GM18507 (cell line): ENCODE data around the gene ADCY1.
A peak's percentile ranks its signal among the peaks of the same experiment; 100 is the strongest.
"Not testable (repeated sequence)": the region's sequence is repeated elsewhere in the genome, so short reads cannot be mapped to it uniquely, and the experiment has no call there.

ENCODE experiments used
- DNase-seq: peaks from one replicate; pipeline ENCODE4 v3.0.0; 2011; ENCODE audit warnings: low read depth; ENCODE audit not compliant: insufficient read length; ENCODE audit errors: extremely low spot score
- FAIRE-seq: peaks from 2 replicates; lab custom pipeline; 2011; peaks lifted over from hg19 to GRCh38; lab: Jason Lieb, UNC

Gene ADCY1

DNA sequence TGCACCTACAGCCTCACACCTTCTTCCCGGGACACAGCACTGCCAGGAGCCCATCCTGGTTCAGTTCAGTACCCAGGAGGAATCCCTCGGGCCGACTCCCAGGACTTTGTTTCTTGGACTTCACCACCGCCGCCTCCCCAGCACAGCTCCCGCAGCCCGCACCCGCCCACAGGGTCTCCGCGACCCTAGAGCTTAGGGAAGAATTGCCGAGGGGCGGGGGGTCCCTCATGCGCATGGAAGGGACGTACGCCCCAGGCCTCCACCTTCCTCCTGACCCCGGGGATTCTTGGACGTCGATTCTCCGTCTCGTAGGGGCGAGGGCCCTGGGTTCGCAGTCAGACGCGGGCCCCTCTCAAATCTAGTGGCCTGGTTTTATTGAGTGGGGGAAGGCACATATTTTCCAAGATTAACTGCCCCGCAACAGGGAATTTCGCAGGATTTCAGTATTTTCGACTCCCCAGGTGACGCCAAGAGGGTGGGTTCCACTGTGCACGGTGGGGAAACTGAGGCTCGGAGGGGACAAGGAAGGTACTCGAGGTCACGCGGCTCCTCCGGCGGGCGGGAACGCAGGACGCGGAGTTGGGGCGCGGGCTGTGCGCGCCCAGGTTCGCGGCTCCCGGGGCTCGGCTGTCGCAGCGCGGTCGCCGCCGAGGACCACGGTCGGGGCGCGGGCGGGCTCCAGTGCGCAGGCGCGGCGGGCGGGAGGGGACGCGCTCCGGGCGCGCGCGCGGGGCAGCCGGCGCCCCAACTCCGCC lies at the start of gene ADCY1:
Gene ADCY1 (plus strand): TSS at position 708 of the 755 bp plus-strand sequence. CDS start 176 bp downstream, outside the sequence.
- peak; percentile 42 for DNase-seq

DNA sequence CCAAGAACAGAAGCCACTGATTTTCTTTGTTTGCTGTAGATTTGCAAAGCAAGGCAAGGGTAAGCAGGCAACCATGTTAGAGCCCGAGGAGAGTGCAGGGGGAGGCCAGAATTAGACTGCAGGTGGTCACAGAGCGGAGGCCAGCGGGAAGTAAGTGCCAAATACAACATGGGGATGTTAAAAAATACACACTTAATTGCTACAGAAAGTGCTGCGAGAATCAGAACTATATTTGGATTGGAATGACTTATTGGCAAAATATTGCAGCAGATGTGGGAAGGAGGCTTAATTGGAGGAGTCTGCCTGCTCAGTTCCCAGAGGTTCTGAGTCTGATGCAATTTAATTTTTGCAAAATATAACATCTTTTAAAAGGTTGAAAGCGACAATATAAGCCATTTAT lies 49.7 kb upstream of the ADCY1 start:
- FAIRE-seq (no peak), DNase-seq (no peak)

More for the DNA sequence above, at the start of gene ADCY1:
- FAIRE-seq, result no peak

DNA sequence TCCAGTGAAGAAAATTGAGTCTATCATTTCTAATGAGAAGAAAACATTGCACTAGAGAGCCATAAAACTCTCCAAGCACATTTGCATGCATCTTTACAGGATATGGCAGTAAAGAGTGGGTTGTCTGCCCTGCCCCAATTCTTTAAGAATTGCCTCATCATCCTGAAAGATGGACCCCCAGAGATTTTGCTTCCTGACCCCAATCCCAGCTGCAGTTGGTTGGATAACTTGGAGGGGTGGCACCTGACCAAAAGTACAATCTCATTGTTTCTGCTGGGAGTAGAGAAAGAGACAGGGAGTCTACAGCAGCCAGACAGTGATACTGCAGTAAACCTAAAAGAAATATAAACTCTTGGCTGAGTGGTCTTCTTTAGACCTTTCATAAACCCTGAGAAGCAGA lies 49.1 kb upstream of the ADCY1 start:
- no peak for DNase-seq
- no peak for FAIRE-seq

DNA sequence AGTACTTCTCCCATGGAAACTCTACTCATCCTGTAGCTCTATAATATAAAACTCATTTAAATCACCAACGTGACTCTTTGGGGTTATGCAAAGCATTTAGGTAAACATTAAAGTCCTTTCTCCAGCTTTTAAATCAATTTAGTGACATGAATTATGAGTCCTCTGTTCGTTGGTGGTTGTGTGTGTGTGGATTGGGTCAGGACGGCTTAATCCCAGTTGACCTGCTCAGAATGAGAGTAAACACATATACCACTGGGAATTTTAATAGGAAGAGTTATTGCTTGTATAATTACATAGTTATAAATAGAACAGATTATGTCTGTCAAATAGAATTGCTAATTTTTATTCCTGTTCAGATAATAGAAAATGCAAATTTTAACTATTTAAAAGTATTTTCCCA lies 30.7 kb upstream of the ADCY1 start:
- DNase-seq (no peak), FAIRE-seq (no peak)

DNA sequence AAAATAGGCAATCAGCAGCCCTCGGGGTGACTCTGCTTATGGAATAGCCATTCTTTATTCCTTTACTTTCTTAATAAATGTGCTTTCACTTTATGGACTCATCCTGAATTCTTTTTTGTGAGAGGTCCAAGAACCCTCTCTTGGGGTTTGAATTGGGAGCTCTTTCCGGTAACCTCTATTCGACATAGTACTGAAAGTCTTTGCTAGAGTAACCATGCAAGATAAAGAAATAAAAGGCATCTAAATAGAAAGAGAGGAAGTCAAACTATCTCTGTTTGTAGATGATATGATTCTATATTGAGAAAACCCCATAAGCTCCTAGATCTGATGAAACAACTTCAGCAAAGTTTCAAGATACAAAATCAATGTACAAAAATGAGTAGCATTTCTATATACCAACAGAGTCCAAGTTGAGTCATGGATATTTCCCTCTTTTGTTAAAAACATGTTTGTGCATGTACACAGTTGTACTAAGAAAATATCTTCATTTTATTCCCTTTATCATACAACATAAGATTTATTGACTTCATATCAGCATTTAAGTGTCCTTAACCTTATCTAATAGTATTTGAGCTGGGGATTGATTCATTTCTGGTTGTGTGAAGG lies 29.0 kb upstream of the ADCY1 start:
- DNase-seq, result not testable (repeated sequence)
- FAIRE-seq, result peak; percentile 29

DNA sequence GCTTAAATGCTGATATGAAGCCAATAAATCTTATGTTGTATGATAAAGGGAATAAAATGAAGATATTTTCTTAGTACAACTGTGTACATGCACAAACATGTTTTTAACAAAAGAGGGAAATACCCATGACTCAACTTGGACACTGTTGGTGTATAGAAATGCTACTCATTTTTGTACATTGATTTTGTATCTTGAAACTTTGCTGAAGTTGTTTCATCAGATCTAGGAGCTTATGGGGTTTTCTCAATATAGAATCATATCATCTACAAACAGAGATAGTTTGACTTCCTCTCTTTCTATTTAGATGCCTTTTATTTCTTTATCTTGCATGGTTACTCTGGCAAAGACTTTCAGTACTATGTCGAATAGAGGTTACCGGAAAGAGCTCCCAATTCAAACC lies 25.3 kb upstream of the ADCY1 start:
- FAIRE-seq, result peak; percentile 31
- not testable (repeated sequence) for DNase-seq

DNA sequence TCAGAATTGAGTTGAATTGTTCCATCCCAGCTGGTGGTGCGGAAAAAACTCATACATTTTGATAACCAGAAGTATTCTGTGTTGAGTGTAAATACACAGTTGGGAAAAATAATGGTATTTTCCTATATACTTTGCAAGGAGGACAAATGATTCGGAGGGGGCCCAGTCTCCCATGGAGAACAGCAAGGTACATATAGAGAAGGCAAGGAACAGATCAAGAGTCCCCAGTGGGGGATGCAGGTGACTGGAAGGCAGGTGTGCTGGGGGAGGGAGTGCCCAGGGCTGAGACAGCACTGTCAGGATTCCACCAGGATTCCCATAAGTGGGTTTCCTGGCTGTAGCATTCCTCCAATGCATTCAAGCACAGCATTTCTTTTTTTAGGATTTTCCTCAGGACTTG lies 10.8 kb upstream of the ADCY1 start:
- DNase-seq (no peak), FAIRE-seq (no peak)

DNA sequence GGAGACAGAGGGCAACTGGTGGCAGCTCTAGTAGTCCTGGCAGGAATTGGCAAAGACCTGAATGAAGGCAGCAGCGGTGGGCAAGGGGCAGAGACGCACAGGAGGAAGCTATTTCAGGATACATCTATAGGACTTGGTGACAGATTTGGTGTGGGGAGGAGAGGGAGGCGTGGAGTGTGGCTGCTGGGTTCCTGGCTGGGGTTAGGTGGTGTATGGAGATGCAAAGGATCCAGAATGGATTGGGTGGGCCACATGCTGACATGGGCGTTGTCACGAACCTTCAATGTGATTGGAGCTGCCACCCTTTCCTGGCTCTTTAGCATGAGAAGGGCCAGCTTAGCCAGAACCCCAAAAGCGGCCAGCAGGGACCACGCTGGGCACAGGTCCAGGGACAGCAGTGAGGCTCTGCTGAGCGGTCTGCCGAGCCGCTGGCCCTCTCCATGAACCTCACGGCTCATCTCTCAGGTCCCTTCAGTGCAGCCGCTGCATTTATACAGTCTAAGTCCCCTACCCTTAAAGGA lies 10.2 kb upstream of the ADCY1 start:
- no peak for DNase-seq
- FAIRE-seq, result no peak

DNA sequence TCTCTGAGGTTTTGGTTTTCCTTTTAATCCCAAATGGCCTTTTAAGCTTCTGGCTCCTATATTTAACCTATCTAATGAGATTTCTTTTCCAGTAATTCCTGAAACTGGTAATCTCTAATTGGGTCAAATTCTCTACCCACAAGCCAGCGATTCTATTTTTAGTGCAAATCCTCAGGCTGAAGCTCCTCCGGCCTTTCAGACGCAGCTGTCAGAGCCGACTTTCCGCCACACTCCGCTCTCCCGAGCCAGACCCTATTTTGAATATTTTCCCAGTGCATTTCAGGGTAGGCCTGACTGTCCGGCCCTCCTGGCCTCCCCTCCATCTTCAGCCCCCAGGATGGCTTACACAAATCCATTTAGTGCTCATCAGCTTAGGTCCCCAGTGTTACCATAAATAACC lies 9.7 kb upstream of the ADCY1 start:
- DNase-seq (no peak), FAIRE-seq (no peak)

DNA sequence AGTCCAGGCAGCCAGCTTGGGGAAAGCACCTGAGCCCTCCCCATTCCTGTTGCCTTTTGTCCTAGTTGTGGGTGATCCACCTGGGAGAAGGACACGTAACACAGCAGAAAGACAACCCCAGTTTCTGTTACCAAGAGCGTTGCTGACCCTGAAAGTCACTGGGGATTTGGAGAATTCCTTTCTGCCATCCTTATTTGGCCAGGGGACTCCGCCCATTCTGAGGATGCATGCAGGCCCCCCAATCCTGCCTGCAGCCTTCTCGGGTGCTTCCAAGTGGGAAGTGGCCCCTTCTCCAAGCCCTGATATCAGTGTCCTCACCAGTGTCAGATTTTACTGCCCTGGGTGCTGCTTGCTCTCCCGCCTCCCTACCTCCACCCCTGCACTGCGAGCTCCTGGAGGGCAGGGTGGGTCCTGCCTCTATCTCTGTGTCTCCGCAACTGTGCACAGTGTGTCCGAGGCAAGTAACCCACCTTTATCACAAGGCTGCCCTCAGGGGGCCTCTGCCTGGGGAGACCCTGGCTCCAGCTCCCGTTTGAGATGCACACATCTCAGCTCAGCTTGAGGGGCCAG lies 9.2 kb upstream of the ADCY1 start:
- no peak for FAIRE-seq

DNA sequence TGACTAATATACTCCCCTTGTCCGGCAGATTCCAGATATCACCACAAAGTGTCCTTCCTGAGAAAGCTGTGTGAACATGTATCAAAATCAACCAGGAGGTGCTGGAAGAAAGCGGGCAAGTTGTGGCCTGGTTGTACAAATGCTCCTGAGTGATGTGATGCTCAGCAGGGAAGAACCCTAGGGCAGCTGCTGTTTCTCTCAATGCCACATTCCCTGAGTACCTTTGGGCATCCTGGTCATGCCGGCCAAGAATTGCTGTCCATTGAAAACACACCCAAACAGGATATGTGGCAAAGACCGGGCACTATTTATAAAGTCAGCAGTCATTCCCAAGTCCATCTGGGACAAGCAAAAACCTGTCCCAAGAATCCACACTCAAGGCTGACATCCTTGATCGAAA lies 7.8 kb upstream of the ADCY1 start:
- FAIRE-seq (no peak), DNase-seq (no peak)

More for the DNA sequence above, 9.2 kb upstream of the ADCY1 start:
- no peak for DNase-seq

DNA sequence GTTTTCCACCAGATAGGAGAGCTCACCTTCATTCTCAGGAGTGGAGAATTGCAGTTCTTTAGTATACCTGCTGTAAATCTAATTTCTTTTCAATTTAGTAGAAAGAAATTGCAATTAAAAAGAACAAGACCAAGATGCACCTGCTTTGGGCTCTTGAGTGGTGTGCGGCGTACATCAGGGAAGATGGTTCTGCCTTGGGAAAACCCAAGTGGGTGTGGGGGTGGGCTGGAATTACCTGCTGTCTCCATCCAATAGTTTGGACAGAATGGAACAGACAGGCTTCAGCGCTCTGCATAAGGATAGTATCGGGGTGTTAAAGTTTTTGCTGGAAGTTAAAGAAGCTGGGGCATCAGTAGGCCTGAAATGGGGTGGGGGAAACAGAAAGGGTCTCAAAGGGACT lies 7.2 kb upstream of the ADCY1 start:
- no peak for FAIRE-seq

DNA sequence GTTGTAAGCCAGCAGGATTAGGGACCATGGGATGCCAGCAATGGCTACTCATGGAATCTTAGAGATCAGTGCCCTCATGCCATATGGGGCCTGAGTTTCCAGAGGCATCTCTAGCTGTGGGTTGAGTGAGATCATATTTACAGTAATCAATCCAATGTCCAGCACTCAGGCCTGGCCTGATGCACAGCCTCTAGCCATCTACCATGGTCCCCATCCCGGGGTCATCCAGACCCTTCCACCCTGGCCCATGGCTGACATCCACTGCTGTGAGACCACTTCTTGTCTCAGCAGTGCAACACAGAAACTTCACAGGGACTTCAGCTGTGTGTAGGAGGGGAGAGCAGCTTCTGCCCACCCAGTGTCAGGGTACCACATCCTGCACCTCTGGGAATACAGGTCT lies 6.5 kb upstream of the ADCY1 start:
- FAIRE-seq (no peak), DNase-seq (no peak)

More for the DNA sequence above, 7.2 kb upstream of the ADCY1 start:
- no peak for DNase-seq

DNA sequence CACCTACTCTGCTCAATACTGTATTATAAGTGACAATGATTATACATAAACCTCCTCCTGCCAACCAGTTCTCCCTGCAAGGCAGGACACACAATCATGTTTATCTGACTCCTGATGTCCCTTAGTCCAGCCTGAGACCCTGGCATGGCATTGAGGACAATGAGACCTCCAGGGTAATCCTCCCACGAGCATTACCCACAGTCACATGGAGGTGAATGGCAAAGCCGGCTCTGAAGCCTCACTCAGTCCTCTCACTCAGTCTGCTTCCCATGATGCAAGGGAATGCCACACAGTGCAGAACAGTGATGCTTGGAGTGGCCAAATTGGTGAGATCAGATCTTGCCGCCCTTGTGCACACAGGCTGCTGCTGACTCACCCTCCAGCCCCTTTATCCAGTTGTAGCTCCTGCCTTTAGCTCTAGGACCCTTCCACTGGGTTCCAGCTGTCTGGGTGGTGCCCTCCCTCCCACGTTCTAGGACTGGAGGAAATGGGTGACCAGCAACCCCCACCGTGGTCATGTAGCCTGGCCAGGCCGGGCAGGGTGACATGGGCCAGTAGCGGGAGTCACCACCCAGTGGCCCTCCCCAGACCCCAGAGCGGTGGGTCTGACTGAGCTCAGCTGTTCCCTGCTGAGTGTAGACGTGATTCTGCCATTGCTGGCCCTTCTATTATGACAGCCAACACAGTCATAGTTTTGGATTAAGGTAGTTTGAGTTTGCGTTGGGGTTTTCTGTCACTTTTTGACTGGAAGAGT lies 5.5 kb upstream of the ADCY1 start:
- DNase-seq, result no peak
- no peak for FAIRE-seq

DNA sequence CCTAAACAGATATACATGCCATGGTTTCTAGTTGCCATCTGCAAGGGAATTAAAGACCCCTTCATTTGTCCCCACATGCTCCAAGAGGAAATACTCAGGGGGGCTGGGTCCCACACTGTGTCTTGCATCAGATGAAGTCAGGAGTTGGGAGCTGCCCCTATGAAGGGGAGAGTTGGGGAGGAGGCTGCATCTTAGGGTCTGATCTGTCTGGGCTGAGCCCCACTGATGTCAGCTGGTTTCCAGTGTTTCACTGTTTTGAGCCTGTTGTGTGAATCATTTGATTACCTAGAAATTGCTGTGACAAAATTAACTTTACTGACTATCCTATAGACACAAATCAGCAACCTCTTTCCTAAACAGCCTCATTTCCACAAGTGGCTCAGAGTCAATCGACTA lies 4.9 kb upstream of the ADCY1 start:
- FAIRE-seq (no peak), DNase-seq (no peak)

DNA sequence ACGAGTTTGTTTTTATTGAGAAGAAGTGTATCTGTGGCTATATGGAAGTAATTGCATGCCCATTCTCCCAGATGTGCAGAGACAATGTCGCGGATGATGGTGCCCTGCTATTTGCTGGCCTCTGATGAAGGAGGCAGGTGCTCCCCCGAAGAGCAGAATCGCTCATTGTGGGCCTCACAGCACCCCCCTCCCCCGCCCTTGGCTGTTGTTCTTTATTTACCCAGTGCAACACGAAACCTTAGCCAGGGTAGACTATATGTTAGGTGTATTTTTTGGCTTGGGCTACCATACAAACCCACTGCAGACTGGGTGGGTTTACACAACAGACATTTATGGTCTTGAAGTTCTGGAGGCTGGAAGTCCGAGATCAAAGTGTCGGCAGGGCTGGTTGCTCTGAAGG lies 3.4 kb upstream of the ADCY1 start:
- DNase-seq (no peak), FAIRE-seq (no peak)

DNA sequence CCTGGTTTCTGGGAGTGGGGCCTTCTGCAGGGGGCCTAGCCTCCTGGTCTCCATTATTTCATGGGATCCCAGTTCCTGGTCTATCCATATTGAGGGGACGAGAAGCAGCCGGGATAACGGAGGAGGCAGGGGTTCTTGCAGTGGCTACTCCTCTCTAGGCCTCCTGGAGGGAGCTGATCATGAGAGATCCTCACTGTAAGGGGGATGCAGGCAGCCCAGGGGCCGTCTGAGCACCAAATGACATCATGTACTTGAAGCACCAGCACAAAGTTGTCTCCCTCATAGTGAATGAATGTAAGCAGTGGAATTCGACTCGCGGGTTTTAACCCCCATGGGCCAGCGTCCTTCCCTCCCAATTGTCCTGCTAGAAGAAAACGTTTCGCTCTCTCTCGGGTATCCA lies 964 bp upstream of the ADCY1 start:
- no peak for DNase-seq
- FAIRE-seq, result no peak

DNA sequence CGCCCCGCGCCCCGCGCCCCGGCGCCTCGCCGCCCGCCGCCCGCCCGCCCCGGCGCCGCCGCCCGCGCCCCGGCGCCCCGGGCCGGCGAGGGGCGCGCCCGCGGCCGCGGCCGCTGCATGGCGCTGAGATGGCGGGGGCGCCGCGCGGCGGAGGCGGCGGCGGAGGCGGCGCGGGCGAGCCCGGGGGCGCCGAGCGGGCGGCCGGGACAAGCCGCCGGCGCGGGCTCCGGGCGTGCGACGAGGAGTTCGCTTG lies 174 bp downstream of the ADCY1 start:
- DNase-seq (peak; percentile 22), FAIRE-seq (no peak)

DNA sequence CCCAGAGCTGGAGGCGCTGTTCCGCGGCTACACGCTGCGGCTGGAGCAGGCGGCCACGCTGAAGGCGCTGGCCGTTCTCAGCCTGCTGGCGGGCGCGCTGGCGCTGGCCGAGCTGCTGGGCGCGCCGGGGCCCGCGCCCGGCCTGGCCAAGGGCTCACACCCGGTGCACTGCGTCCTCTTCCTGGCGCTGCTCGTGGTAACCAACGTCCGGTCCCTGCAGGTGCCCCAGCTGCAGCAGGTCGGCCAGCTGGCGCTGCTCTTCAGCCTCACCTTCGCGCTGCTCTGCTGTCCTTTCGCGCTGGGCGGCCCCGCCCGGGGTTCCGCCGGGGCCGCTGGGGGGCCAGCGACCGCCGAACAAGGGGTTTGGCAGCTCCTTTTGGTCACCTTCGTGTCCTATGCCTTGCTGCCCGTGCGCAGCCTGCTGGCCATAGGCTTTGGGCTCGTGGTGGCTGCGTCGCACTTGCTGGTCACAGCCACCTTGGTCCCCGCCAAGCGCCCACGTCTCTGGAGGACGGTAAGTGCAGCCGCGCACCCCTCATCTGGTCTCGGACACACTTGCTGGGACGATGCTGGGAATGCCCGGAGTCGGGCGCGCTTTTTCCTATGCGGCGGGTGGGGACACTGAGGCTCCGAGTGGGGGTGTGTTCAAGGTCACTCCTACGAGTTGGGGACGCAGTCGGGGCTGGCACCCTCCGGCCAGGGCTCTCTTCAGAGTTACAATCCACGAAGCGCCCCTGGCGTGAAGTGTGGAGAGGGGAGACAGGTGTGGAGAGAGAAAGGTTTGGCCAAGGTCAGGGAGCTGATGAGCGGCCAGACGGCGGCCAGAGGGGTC lies 717 bp downstream of the ADCY1 start:
- DNase-seq (no peak), FAIRE-seq (no peak)
